ENCODE measurements around the gene VPS11. TPM values are rescaled to one million over a fixed set of nuclear protein-coding genes. Genes with fewer than 3 reads are reported as not detected.
"Not testable (repeated sequence)": the region's sequence is repeated elsewhere in the genome, so short reads cannot be mapped to it uniquely, and the experiment has no call there.

VPS11 gene
- polyA plus RNA-seq, 1 donor from 2014 or later = 24.8 TPM

- Histone ChIP-seq H3K9ac (ENCODE audit: low read length) (peak overlapping the region; percentile 75), H3K36me3 (ENCODE audit: insufficient read depth, low read length) (no peaks in the 10 kb centered on the region), H3K27ac (ENCODE audit: low read length) (peak overlapping the region; percentile 90), H3K4me2 (ENCODE audit: low read length) (peak overlapping the region; percentile 88), H3K9me3 (ENCODE audit: low read length) (no peaks in the 10 kb centered on the region), H3K79me2 (replicated peaks; ENCODE audit: insufficient read depth, low read length) (no peaks in the 10 kb centered on the region), H3K4me3 (ENCODE audit: low read length) (peak overlapping the region; percentile 82), H3K9me2 (ENCODE audit: insufficient read depth, low read length) (no peaks in the 10 kb centered on the region), H3K27me3 (ENCODE audit: insufficient read depth, low read depth, low read length) (no peaks in the 10 kb centered on the region), H4K20me1 (ENCODE audit: insufficient read depth) (no peaks in the 10 kb centered on the region), H3F3A (ENCODE audit: insufficient read depth, low read length, poor library complexity, severe bottlenecking) (no peaks in the 10 kb centered on the region), H2AFZ (ENCODE audit: low read depth, low read length) (peak overlapping the region; percentile 77)
- TF ChIP-seq EP300 (conservative IDR thresholded peaks at IDR 0.05; ENCODE audit: poor library complexity, severe bottlenecking) (no peak), TAF1 (IDR thresholded peaks at IDR 0.05; ENCODE audit: low read depth) (peak; percentile 2), CTCF (IDR thresholded peaks at IDR 0.05; ENCODE audit: poor library complexity, severe bottlenecking) (peak; percentile 45), SMC3 (conservative IDR thresholded peaks at IDR 0.05; ENCODE audit: poor library complexity) (no peak)
These were observed 33.6 kb downstream of the VPS11 start for GRCh38 chr11:119100994-119101758.

GRCh38 chr11:119101759-119102423 lies 34.3 kb downstream of the VPS11 start, which contains the start of gene DPAGT1:
Gene DPAGT1, minus strand, starts transcription at chr11:119101853. Its CDS starts 198 bp downstream, at chr11:119101655.
- Histone ChIP-seq H3K27ac (ENCODE audit: low read length) (peak within 1 kb of the TSS; percentile 90), H3K9me3 (ENCODE audit: low read length) (no peaks in the 10 kb centered on the region), H3K36me3 (ENCODE audit: insufficient read depth, low read length) (no peaks in the 10 kb centered on the region), H3K4me2 (ENCODE audit: low read length) (peak within 1 kb of the TSS; percentile 88), H3K79me2 (replicated peaks; ENCODE audit: insufficient read depth, low read length) (no peaks in the 10 kb centered on the region), H3K9me2 (ENCODE audit: insufficient read depth, low read length) (no peaks in the 10 kb centered on the region), H3F3A (ENCODE audit: insufficient read depth, low read length, poor library complexity, severe bottlenecking) (no peaks in the 10 kb centered on the region), H3K4me3 (ENCODE audit: low read length) (peak within 1 kb of the TSS; percentile 82), H2AFZ (ENCODE audit: low read depth, low read length) (peak within 1 kb of the TSS; percentile 77), H3K27me3 (ENCODE audit: insufficient read depth, low read depth, low read length) (no peaks in the 10 kb centered on the region), H4K20me1 (ENCODE audit: insufficient read depth) (no peaks in the 10 kb centered on the region), H3K9ac (ENCODE audit: low read length) (peak within 1 kb of the TSS; percentile 75)
- TF ChIP-seq POLR2AphosphoS5 (IDR thresholded peaks at IDR 0.05) (peak; percentile 26), EP300 (conservative IDR thresholded peaks at IDR 0.05; ENCODE audit: poor library complexity, severe bottlenecking) (peak; percentile 53), TAF1 (IDR thresholded peaks at IDR 0.05; ENCODE audit: low read depth) (peak; percentile 55), MXI1 (conservative IDR thresholded peaks at IDR 0.05; ENCODE audit: poor library complexity, severe bottlenecking) (peak; percentile 97), REST (IDR thresholded peaks at IDR 0.05; ENCODE audit: borderline replicate concordance) (peak; percentile 24), RAD21 (conservative IDR thresholded peaks at IDR 0.05) (no peak), CTCF (IDR thresholded peaks at IDR 0.05; ENCODE audit: poor library complexity, severe bottlenecking) (no peak), SMC3 (conservative IDR thresholded peaks at IDR 0.05; ENCODE audit: poor library complexity) (no peak)

- not testable (repeated sequence) for H3K79me2 ChIP-seq (replicated peaks; ENCODE audit: insufficient read depth, low read length); H3K9me3 ChIP-seq (ENCODE audit: low read length); H3K4me2 ChIP-seq (ENCODE audit: low read length); H4K20me1 ChIP-seq (ENCODE audit: insufficient read depth); H3K9me2 ChIP-seq (ENCODE audit: insufficient read depth, low read length); H3F3A ChIP-seq (ENCODE audit: insufficient read depth, low read length, poor library complexity, severe bottlenecking); H2AFZ ChIP-seq (ENCODE audit: low read depth, low read length); H3K27me3 ChIP-seq (ENCODE audit: insufficient read depth, low read depth, low read length); H3K36me3 ChIP-seq (ENCODE audit: insufficient read depth, low read length)
- H3K4me3 ChIP-seq (ENCODE audit: low read length) = peak overlapping the region; percentile 82
- H3K27ac ChIP-seq (ENCODE audit: low read length) = peak overlapping the region; percentile 90
- peak overlapping the region; percentile 75 for H3K9ac ChIP-seq (ENCODE audit: low read length)
These were observed 35.6 kb downstream of the VPS11 start for GRCh38 chr11:119103161-119103664.

Measured in neural cell (in vitro differentiated cells).